GM18505 (cell line): ENCODE data around the gene MDM2.

Experiments
- ATAC-seq: cut with Tn5 transposase; IDR thresholded peaks from one replicate; pipeline ENCODE4 v1.9.1; 2021; ENCODE audit not compliant: unreplicated experiment
- POLR2A ChIP-seq: IDR thresholded peaks from 4 replicates; pipeline ENCODE4 v1.6.1; 2011; ENCODE audit warnings: borderline replicate concordance; ENCODE audit not compliant: insufficient read depth, insufficient read length; ENCODE audit errors: extremely low read depth

Gene MDM2

GRCh38 chr12:68871921-68872320 is 63.9 kb downstream of the MDM2 start:
- ATAC-seq = no peak
- TF ChIP-seq POLR2A = no peak

GRCh38 chr12:68873316-68873715 is 65.3 kb downstream of the MDM2 start:
- no peak for TF ChIP-seq POLR2A
- no peak for ATAC-seq

- no peak for ATAC-seq
- TF ChIP-seq POLR2A = no peak
Measured at GRCh38 chr12:68876461-68876860, 68.5 kb downstream of the MDM2 start.

DNA sequence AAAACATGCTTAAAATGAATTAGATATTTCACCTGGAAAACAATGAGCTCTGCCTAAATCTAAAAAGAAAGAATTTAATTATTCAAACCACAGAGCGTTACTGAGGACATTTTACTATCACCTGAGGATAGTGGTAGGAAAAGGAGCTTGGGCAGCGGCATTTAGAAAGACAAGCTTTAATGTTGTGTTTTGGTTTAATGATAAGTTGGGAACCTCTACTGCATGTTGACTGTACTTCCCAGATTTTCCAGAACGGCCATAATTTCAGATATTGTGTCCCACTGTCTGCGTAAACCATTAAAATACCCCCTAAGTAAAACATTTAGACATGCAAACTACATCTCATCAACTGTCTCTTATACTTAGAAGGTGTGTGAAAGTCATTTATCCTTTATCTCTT is 69.6 kb downstream of the MDM2 start:
- TF ChIP-seq POLR2A = no peak
- no peak for ATAC-seq

- no peak for TF ChIP-seq POLR2A
- no peak for ATAC-seq
Measured at GRCh38 chr12:68878283-68878682, 70.3 kb downstream of the MDM2 start.

GRCh38 chr12:68878846-68879245 is 70.9 kb downstream of the MDM2 start:
- ATAC-seq = no peak
- TF ChIP-seq POLR2A = no peak

- no peak for TF ChIP-seq POLR2A
- no peak for ATAC-seq
Measured at GRCh38 chr12:68880660-68881325, 72.8 kb downstream of the MDM2 start.

- no peak for TF ChIP-seq POLR2A
- ATAC-seq = no peak
Measured at GRCh38 chr12:68882251-68882964, 74.4 kb downstream of the MDM2 start.

DNA sequence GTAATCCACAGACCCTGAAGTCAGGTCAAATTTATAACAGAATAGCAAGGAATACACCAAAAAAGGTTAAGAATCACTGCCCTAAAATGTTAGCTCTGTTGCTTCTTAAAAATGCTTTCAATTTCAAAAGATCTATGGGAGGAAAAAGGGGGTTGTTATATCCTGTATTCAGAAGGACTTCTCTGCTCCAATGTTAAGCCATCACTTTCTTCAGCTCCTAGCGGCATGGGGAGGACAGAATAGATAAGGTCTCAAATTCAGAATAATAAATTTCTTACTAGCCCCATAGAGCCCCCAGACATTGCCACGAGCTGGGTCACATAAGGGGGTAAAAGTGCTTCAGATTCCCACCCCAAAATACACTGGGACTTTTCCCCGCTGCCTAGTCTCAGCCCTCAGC is 75.2 kb downstream of the MDM2 start:
- no peak for TF ChIP-seq POLR2A
- ATAC-seq = no peak

GRCh38 chr12:68884251-68884650 is 76.3 kb downstream of the MDM2 start:
- ATAC-seq = no peak
- TF ChIP-seq POLR2A = no peak

DNA sequence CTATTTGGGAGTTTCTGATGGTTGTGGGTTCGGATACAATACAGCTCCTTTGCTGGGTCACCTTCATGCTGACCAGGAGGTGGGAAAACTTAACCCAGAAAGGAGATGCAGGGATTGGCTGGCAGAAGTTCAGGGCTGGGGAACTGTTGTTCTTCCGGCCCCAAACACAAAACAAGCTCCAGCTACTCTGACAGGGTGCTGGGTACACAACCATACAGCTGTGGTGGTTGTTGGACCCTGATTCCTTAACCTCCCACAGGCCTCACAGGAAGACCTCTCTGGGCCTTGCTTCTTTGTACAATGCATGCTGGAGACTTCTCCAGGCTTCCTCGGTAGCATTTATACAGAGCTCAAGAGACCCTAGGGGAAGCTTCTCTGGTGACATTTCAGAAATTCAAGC is 77.4 kb downstream of the MDM2 start:
- TF ChIP-seq POLR2A = no peak
- ATAC-seq = no peak

GRCh38 chr12:68886636-68887572 is 78.9 kb downstream of the MDM2 start:
- TF ChIP-seq POLR2A = no peak
- no peak for ATAC-seq

DNA sequence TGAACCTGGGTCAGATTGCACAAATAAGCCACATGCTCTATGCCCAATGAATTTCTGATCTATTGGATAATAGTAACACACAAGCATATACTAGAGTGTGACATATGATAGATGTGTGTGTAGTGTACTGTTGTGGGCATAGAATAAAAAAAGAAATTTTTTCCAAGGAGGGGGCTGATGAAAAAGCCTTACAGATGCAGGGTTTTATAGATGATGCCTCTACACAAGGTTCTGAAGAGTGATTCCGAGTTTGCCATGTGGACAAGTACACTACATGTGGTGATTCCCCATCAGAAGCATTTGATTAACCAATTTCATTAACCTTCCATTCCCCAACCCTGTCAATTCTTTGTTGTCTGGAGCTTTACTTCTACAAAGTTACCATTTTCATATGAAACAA is 79.7 kb downstream of the MDM2 start:
- no peak for ATAC-seq
- TF ChIP-seq POLR2A = no peak
